GM19395 (cell line): ENCODE results near the gene GPER1.
"Not testable (repeated sequence)": the region's sequence is repeated elsewhere in the genome, so short reads cannot be mapped to it uniquely, and the experiment has no call there.

Experiments
- ATAC-seq: cut with Tn5 transposase; IDR thresholded peaks from one replicate; pipeline ENCODE4 v1.9.1; 2021; ENCODE audit warnings: mild to moderate bottlenecking, moderate library complexity; ENCODE audit not compliant: unreplicated experiment

GPER1 gene

GRCh38 chr7:1068013-1068412, 19.9 kb upstream of the GPER1 start:
- no peak for ATAC-seq

GRCh38 chr7:1068619-1069018, 19.3 kb upstream of the GPER1 start:
- ATAC-seq, result no peak

- ATAC-seq, result no peak
Observed at GRCh38 chr7:1070544-1071011, 17.3 kb upstream of the GPER1 start.

DNA sequence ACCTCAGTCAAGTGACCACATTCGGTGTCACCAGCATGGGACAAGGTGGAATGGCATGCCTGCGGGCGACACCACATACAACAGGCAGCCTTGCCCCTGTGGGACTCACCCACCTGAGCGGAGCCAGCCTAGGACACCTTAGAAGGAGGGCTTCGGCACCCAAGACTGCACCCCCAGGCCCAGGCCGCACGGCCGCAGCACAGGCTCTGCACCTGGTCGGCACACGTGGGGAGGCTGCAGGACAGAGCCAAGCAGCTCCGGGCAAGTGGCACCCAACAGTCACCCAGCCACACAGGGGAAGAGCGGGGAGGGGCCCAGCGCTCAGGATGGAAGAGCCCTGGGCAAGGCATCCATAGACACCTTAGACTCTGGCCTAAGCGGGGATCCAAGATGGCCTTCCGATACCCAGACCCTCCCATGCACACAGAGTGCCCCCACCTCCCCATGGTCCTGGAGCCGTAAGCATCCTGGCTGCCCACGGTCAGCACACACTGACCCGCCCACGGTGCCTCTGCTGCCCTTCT, 16.1 kb upstream of the GPER1 start:
- no peak for ATAC-seq

GRCh38 chr7:1073142-1073977, 14.6 kb upstream of the GPER1 start:
- no peak for ATAC-seq

DNA sequence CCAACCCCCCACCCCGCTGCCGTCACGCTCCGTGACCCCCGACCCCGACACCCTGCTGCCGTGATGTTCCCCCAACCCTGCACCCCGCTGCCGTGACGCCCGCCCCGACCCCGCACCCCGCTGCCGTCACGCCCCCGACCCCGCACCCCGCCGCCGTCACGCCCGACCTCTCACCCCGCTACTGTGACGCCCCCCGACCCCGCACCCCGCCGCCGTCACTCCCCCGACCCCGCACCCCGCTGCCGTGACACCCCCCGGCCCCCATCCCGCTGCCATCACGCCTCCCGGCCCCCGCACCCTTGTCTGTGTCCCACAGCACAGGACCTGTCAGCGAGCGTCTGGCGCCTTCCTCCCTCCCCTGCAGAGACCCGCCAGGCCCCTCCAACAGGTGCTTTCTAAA, 13.9 kb upstream of the GPER1 start:
- not testable (repeated sequence) for ATAC-seq

GRCh38 chr7:1074593-1075431, 13.1 kb upstream of the GPER1 start:
- ATAC-seq, result no peak

GRCh38 chr7:1076184-1077072, 11.5 kb upstream of the GPER1 start:
- ATAC-seq, result no peak

DNA sequence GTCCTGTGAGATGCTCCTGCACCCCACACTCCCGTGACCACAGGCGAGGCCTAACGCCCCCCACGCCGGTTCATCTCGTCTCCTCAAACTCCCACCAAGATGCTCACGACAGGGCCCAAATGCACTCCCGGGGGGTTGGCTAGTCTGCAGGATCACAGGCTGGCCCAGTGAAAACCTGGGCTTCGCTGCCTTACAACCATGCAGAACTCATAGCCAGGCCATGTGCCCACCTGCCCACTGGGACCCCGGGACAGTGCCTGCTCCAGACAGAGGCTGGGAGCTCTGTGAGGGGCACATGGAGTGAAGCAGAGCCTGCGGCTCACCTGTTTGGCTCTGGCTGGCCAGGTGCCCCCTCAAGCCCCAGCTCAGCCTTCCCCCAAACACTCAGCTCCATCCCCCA, 9.4 kb upstream of the GPER1 start:
- no peak for ATAC-seq

DNA sequence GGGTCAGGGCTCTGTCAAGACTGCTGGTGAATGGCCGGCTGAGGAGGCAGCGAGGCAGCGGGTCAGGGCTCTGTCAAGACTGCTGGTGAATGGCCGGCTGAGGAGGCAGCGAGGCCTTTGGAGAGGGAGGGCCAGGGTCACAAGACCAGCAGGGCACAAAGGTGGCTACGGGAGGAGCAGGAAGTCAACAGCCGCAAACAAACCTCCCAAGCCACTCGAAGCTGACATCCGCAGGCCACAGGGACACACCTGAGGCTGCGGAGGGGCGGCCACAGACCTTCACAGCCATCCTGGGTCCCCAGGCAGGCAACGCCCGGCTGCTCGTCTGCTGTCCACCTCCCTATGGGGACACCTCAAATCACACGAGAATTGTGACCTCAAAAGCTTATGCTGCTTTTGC, 8.9 kb upstream of the GPER1 start:
- no peak for ATAC-seq

GRCh38 chr7:1079546-1079945, 8.4 kb upstream of the GPER1 start:
- no peak for ATAC-seq

DNA sequence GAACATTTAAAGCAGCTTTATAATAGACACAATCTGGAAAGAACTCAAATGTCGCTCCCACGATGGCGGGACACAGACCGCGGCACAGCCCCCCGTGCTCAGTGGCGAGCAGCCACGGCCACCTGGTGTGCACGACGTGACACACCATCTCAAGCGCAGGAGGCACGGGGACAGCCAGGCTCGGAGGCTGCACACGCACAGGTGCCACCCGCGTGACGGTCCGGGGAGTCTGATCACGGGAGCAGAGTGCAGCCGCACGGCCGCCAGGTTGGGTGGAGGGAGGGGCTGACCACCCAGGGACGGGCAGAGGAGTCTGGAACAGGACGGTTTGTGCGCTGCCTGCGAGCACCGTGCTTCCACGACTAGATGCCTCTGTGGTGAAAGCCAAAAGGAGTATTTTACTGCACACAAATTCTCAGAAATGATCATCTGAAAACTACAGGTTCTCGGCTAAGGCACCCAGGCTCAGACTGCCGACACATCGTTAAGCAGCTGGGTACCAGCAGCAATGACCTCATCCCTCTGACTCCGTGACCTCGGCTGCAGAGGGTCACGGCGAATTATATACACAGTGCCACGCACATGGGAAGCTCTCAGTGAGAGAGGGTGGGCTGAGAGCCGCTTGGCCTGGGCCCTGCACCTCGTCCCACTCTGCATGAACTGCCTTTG, 7.5 kb upstream of the GPER1 start:
- no peak for ATAC-seq

GRCh38 chr7:1080921-1081255, 7.0 kb upstream of the GPER1 start:
- ATAC-seq, result no peak

GRCh38 chr7:1081336-1081735, 6.6 kb upstream of the GPER1 start:
- ATAC-seq, result no peak

GRCh38 chr7:1081931-1082401, 5.9 kb upstream of the GPER1 start:
- ATAC-seq, result no peak

DNA sequence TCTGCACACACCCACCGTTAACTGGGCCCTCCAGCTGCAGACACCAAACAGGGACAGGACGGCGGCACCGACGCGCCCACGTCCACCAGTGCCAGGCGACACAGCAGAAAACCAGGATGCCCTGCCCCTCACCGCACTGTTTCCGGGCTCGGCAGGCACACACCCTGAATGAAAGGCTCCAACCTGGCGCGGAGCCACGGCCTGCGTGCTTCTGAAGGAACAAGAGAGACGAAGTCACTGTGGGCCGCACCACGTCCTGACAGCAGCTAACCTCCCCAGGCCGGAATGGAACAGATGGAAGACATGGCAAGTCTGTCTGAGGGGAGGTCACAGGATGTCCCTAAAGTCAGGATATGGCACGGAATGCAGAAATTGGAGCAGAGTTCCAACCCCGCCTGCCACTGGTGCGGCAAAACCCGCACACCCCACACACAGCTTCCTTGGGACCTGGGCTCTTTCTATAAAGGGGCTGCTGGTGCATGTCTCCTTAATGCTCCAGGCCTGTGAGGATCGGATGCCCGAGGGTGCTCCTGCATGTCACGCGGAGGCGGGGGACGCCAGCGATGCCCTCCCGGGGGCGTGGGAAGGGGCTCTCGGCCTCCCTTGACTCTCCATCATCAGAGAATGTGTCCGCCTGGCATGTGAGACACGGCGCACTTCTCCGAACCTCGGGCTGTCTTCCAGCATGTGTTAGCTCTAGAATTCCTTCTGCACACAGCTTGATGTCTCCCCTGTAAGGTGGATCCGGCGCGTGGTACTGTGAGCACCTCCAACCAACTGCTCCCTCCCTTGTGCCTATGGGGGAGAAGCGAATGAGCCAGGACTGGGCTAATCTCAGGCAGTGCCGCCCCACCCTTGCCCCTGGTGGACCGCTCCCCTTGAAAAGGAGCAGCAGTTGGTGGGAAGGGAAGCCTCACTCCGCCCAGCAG, 3.9 kb upstream of the GPER1 start:
- ATAC-seq, result no peak

DNA sequence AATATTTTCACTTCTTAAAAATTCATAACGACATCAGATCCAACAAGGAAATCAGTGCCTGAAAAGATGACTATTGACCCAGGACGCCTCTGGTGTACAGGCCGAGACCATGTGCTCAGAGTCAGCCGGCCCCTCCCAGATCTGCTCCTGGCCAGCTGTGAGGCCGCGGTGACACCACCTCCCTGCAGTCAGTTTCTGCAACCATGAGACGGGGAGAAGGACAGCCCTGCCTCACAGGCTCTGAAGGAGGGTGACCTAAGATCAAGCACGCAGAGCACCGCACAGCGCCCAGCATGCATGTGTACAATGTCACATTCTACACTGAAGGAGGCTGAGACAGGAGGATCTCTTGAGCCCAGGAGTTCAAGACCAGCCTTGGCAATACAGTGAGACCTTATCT, 2.6 kb upstream of the GPER1 start:
- no peak for ATAC-seq

DNA sequence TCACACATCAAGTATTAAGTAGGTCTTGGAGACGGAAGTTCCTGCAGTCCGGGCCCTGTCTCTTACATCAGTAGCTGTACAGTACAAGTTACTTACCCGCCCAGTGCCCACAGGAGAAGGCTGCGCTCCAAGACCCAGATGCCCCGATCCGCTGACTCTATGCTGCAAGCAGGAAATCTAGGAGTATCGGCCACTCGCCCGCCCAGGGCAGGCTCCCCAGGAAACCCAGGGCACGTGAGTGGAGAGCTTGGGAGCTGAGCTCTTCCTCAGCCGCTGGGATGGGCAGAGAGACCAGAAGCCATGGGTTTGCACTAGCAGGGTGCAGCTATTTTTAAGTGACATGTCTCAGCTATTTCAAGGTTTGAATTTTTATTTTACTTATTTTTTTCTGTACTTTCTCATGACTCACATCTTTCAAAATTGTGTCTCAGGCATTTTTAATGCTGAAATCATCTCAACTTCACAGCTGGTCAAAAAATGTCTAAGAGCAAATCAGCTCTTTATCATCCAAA, 1.9 kb upstream of the GPER1 start:
- no peak for ATAC-seq
